Spinal cord (tissue), 10 donors: ENCODE results near the gene CYP2A6. TPM values are rescaled to one million over a fixed set of nuclear protein-coding genes. Genes with fewer than 3 reads are reported as not detected.

Experiments
- DNase-seq, 6 donors: peaks; one replicate each; pipeline versions ENCODE4 v3.0.0 to v3.0.0-alpha.2; 2013 to 2015; ENCODE audit warnings: low spot score in 6 of 6, low read depth in 4 of 6
- H3K27ac ChIP-seq: one replicate; pipeline ENCODE4 v1.5.1; 2013; ENCODE audit warnings: low read depth, low read length, control low read depth
- H3K27me3 ChIP-seq: one replicate; pipeline ENCODE4 v1.6.1; 2013; ENCODE audit warnings: low read length; ENCODE audit not compliant: control insufficient read depth, insufficient read depth
- H3K36me3 ChIP-seq: one replicate; pipeline ENCODE4 v1.6.1; 2013; ENCODE audit warnings: low read length; ENCODE audit not compliant: control insufficient read depth, insufficient read depth
- H3K4me1 ChIP-seq: one replicate; pipeline ENCODE4 v1.6.1; 2013; ENCODE audit warnings: low read length; ENCODE audit not compliant: control insufficient read depth, insufficient read depth
- H3K4me3 ChIP-seq: one replicate; pipeline ENCODE4 v1.5.1; 2013; ENCODE audit warnings: low read depth, low read length, control low read depth
- H3K9me3 ChIP-seq: one replicate; pipeline ENCODE4 v1.6.1; 2013; ENCODE audit warnings: low read length; ENCODE audit not compliant: control insufficient read depth, insufficient read depth
- WGBS: methylation state at CpG from one replicate; pipeline ENCODE4 v1.1.5; 2013; ENCODE audit warnings: missing lambda C conversion rate; ENCODE audit not compliant: insufficient coverage; 5-methylcytosine and 5-hydroxymethylcytosine counted together
- polyA plus RNA-seq, 2 donors: library from polyadenylated mRNA; unstranded; fragments of 120-200 nt; gene quantifications; one replicate each; pipeline ENCODE4 v1.2.1, GENCODE V29; 2013; ENCODE audit not compliant: insufficient read length in 2 of 2
- total RNA-seq, 2 donors: library from RNA; depleted of rRNA in 1 of 2; stranded (reverse); fragments of 120-200 nt in 1 of 2; fragments of >200 nt in 1 of 2; gene quantifications; one replicate each; pipeline versions ENCODE4 v1.2.3 to v1.2.4, GENCODE V29; 2013 to 2014
- donor health status: healthy.

Gene CYP2A6
- total and polyA plus RNA-seq, 4 donors = 0.48 to 1.9 (median 0.50) TPM; not detected in 1

- peaks cover 52% of the 10 kb centered on the region for H3K4me1 ChIP-seq
- peak within 1 kb of the TSS; percentile 89 for H3K4me3 ChIP-seq
- no peaks in the 10 kb centered on the region for H3K27me3 ChIP-seq
- H3K27ac ChIP-seq = peak within 1 kb of the TSS; percentile 94
- under 1% methylated on average over 87 of the region's 110 CpGs for WGBS
- H3K9me3 ChIP-seq = no peaks in the 10 kb centered on the region
- DNase-seq = peak; percentile 94 to 100 (median 100)
- peaks cover 48% of the 10 kb centered on the region for H3K36me3 ChIP-seq
These were observed 51.3 kb downstream of the CYP2A6 start, which contains the start of gene EGLN2 for GRCh38 chr19:40798683-40799557. TSS of gene EGLN2 (plus strand) at chr19:40799191. CDS start at chr19:40800573, 1,382 bp downstream.

GRCh38 chr19:40797963-40798682 lies 52.1 kb downstream of the CYP2A6 start:
- Histone ChIP-seq H3K27ac (peak overlapping the region; percentile 94), H3K4me1 (peaks cover 44% of the 10 kb centered on the region), H3K36me3 (peaks cover 46% of the 10 kb centered on the region), H3K9me3 (no peaks in the 10 kb centered on the region), H3K27me3 (no peaks in the 10 kb centered on the region), H3K4me3 (peak overlapping the region; percentile 78)
- WGBS = 5% methylated on average over 22 of the region's 28 CpGs
- DNase-seq = peak in 1 of 6 donors; percentile 60

- peak overlapping the region; percentile 94 for H3K27ac ChIP-seq
- no peaks in the 10 kb centered on the region for H3K9me3 ChIP-seq
- DNase-seq = no peak
- H3K27me3 ChIP-seq = no peaks in the 10 kb centered on the region
- peaks cover 36% of the 10 kb centered on the region for H3K4me1 ChIP-seq
- H3K4me3 ChIP-seq = no peak overlapping the region
- WGBS = 97% methylated on average over 14 of the region's 14 CpGs
- H3K36me3 ChIP-seq = peaks cover 43% of the 10 kb centered on the region
These were observed 52.9 kb downstream of the CYP2A6 start for GRCh38 chr19:40797166-40797962.

Other genes with a start within 250 kb of the CYP2A6 start
- gene LTBP4, start 249.1 kb downstream of the CYP2A6 start, total RNA-seq = 10 to 100 TPM; 57.6 to 82.0 TPM
- gene LTBP4, start 249.1 kb downstream of the CYP2A6 start, polyA plus RNA-seq = 100 to 1,000 TPM in 1 of 2 donors, 10 to 100 TPM in 1; 57.5 to 141 TPM
- 10 to 100 TPM; 19.0 to 23.7 TPM for gene NUMBL, start 159.8 kb downstream of the CYP2A6 start, total RNA-seq
- 10 to 100 TPM; 46.6 to 66.5 TPM for gene NUMBL, start 159.8 kb downstream of the CYP2A6 start, polyA plus RNA-seq
- 10 to 100 TPM; 25.7 to 39.5 TPM for gene COQ8B, start 133.6 kb downstream of the CYP2A6 start, total RNA-seq
- 10 to 100 TPM; 47.6 to 47.9 TPM for gene COQ8B, start 133.6 kb downstream of the CYP2A6 start, polyA plus RNA-seq
- gene ITPKC, start 133.3 kb downstream of the CYP2A6 start, total RNA-seq = 1 to 10 TPM; 6.3 to 8.2 TPM
- gene ITPKC, start 133.3 kb downstream of the CYP2A6 start, polyA plus RNA-seq = 10 to 100 TPM; 10.9 to 12.0 TPM
- gene ACTMAP, start 100.0 kb downstream of the CYP2A6 start, total RNA-seq = 1 to 10 TPM; 1.6 to 2.1 TPM
- 10 to 100 TPM; 10.2 to 16.3 TPM for gene ACTMAP, start 100.0 kb downstream of the CYP2A6 start, polyA plus RNA-seq
- 10 to 100 TPM; 21.7 to 35.9 TPM for gene SNRPA, start 99.2 kb downstream of the CYP2A6 start, total RNA-seq
- 10 to 100 TPM; 73.2 to 86.4 TPM for gene SNRPA, start 99.2 kb downstream of the CYP2A6 start, polyA plus RNA-seq
- gene MIA, start 74.9 kb downstream of the CYP2A6 start, total RNA-seq = 10 to 100 TPM in 1 of 2 donors, 1 to 10 TPM in 1; 7.9 to 20.2 TPM
- gene MIA, start 74.9 kb downstream of the CYP2A6 start, polyA plus RNA-seq = 10 to 100 TPM in 1 of 2 donors, 1 to 10 TPM in 1; 8.5 to 19.8 TPM
- 10 to 100 TPM; 13.1 to 20.6 TPM for gene RAB4B, start 72.2 kb downstream of the CYP2A6 start, total RNA-seq
- gene RAB4B, start 72.2 kb downstream of the CYP2A6 start, polyA plus RNA-seq = 10 to 100 TPM; 49.8 to 50.8 TPM
- gene EGLN2, start 51.3 kb downstream of the CYP2A6 start, total RNA-seq = 100 to 1,000 TPM in 1 of 2 donors, 10 to 100 TPM in 1; 37.6 to 105 TPM
- 100 to 1,000 TPM in 1 of 2 donors, 10 to 100 TPM in 1; 93.3 to 106 TPM for gene EGLN2, start 51.3 kb downstream of the CYP2A6 start, polyA plus RNA-seq
- under 1 TPM in 1 of 2 donors, not detected in 1; 0.10 TPM for gene CYP2A7, start 31.8 kb upstream of the CYP2A6 start, total RNA-seq
- 1 to 10 TPM in 1 of 2 donors, under 1 TPM in 1; 0.78 to 1.4 TPM for gene CYP2A7, start 31.8 kb upstream of the CYP2A6 start, polyA plus RNA-seq
- not detected for gene CYP2B6, start 140.8 kb upstream of the CYP2A6 start, total RNA-seq
- gene CYP2B6, start 140.8 kb upstream of the CYP2A6 start, polyA plus RNA-seq = not detected
- gene CYP2A13, start 238.0 kb upstream of the CYP2A6 start, total RNA-seq = not detected
- gene CYP2A13, start 238.0 kb upstream of the CYP2A6 start, polyA plus RNA-seq = under 1 TPM in 1 of 2 donors, not detected in 1; 0.27 TPM